Stimulated activated naive CD8-positive, alpha-beta T cell treated with anti-CD3 and anti-CD28 coated beads, Interleukin-15, amount 100 ng/mL, for 72 hours (primary cell): ENCODE measurements around the gene KCND2.

Experiments
- ATAC-seq: fragments of 150-1000 bp; cut with Tn5 transposase; 2 replicates; pipeline ENCODE4 v1.10.0; 2021; ENCODE audit warnings: mild to moderate bottlenecking, moderate library complexity
- DNase-seq, 2 donors: peaks; one replicate each; pipeline ENCODE4 v3.0.0; 2021 to 2022
- H3K27ac Mint-ChIP-seq, 2 donors: one replicate each; pipeline ENCODE4 v1.8.0; 2022; ENCODE audit warnings: mild to moderate bottlenecking in 2 of 2, mixed read lengths in 2 of 2, moderate library complexity in 2 of 2
- H3K27me3 Mint-ChIP-seq: one replicate; pipeline ENCODE4 v1.8.0; 2022; ENCODE audit warnings: mixed read lengths
- H3K4me1 Mint-ChIP-seq: one replicate; pipeline ENCODE4 v1.8.0; 2022; ENCODE audit warnings: mild to moderate bottlenecking, mixed read lengths
- H3K4me3 Mint-ChIP-seq, 2 donors: one replicate each; pipeline ENCODE4 v1.8.0; 2022; ENCODE audit warnings: mild to moderate bottlenecking in 2 of 2, mixed read lengths in 2 of 2, moderate library complexity in 1 of 2
- H3K9me3 Mint-ChIP-seq, 2 donors: one replicate each; pipeline ENCODE4 v1.8.0; 2022; ENCODE audit warnings: mixed read lengths in 2 of 2

KCND2 gene

GRCh38 chr7:120703585-120704240, 430.7 kb downstream of the KCND2 start:
- DNase-seq = no peak
- Mint-ChIP-seq H3K4me3 (no peak overlapping the region), H3K27ac (no peak overlapping the region), H3K4me1 (no peaks in the 10 kb centered on the region), H3K27me3 (no peaks in the 10 kb centered on the region), H3K9me3 (peaks cover 6% of the 10 kb centered on the region in 2 donors)
- ATAC-seq = no peak

GRCh38 chr7:120709252-120709971, 436.4 kb downstream of the KCND2 start:
- Mint-ChIP-seq H3K4me3 (no peak overlapping the region), H3K9me3 (peaks cover 0 to 6% of the 10 kb centered on the region in 2 donors), H3K27ac (no peak overlapping the region), H3K4me1 (no peaks in the 10 kb centered on the region), H3K27me3 (no peaks in the 10 kb centered on the region)
- ATAC-seq (no peak), DNase-seq (no peak)

GRCh38 chr7:120709972-120710320, 437.0 kb downstream of the KCND2 start:
- Mint-ChIP-seq H3K4me3 (no peak overlapping the region), H3K27ac (no peak overlapping the region), H3K4me1 (no peaks in the 10 kb centered on the region), H3K9me3 (peaks cover 0 to 6% of the 10 kb centered on the region in 2 donors), H3K27me3 (no peaks in the 10 kb centered on the region)
- DNase-seq = no peak
- no peak for ATAC-seq

DNA sequence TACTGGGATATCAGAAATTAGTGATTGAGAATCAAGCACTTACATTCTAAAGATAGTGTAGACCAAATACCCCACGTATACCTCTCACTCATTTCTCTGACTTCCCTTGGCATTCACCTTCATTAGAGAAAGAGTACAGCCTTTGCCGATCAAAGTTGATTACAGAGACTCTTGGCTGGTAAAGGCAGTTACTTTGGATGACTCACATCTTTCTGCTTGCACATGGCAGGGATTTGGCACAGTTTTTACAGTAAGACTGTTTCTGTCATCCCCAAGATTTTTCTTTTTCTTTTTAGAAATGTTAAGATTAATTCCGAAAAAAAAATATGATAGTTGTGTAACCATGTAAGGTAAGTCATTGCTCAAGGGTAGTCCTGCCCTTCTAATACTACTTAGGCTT, 442.0 kb downstream of the KCND2 start:
- no peaks in the 10 kb centered on the region for H3K9me3 Mint-ChIP-seq
- no peaks in the 10 kb centered on the region for H3K27me3 Mint-ChIP-seq
- H3K27ac Mint-ChIP-seq = no peak overlapping the region
- ATAC-seq (no peak), DNase-seq (no peak)
- H3K4me3 Mint-ChIP-seq = no peak overlapping the region
- H3K4me1 Mint-ChIP-seq = no peaks in the 10 kb centered on the region

- ATAC-seq (no peak), DNase-seq (no peak)
- no peaks in the 10 kb centered on the region for H3K9me3 Mint-ChIP-seq
- H3K27me3 Mint-ChIP-seq = no peaks in the 10 kb centered on the region
- H3K4me3 Mint-ChIP-seq = no peak overlapping the region
- no peak overlapping the region for H3K27ac Mint-ChIP-seq
- no peaks in the 10 kb centered on the region for H3K4me1 Mint-ChIP-seq
These were observed 443.3 kb downstream of the KCND2 start for GRCh38 chr7:120716307-120716706.

DNA sequence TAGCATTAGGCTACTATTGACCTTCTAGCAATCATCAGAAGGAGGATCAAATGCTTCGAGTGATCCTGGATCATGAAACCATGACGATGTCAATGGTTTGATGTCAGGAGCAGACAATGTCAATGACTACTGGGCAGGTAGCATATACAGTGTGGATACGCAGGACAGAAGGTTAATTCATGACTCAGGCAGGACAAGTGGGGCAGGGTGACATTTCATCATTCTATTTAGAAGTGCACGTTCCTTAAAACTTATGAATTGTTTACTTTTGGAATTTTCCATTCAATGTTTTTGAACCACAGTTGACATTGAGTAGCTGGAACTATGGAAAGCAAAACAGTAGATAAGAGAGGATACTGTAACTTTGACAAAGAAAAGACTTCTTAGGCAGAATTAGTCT, 444.2 kb downstream of the KCND2 start:
- no peak overlapping the region for H3K4me3 Mint-ChIP-seq
- H3K4me1 Mint-ChIP-seq = no peaks in the 10 kb centered on the region

GRCh38 chr7:120718361-120718760, 445.4 kb downstream of the KCND2 start:
- no peaks in the 10 kb centered on the region for H3K27me3 Mint-ChIP-seq
- ATAC-seq (no peak), DNase-seq (no peak)
- no peaks in the 10 kb centered on the region for H3K4me1 Mint-ChIP-seq
- no peak overlapping the region for H3K4me3 Mint-ChIP-seq
- H3K9me3 Mint-ChIP-seq = no peaks in the 10 kb centered on the region
- no peak overlapping the region for H3K27ac Mint-ChIP-seq

More for the DNA sequence above, 444.2 kb downstream of the KCND2 start:
- no peak for ATAC-seq
- no peak overlapping the region for H3K27ac Mint-ChIP-seq
- H3K27me3 Mint-ChIP-seq = no peaks in the 10 kb centered on the region
- H3K9me3 Mint-ChIP-seq = no peaks in the 10 kb centered on the region
- no peak for DNase-seq

- Mint-ChIP-seq H3K27ac (peak overlapping the region in 1 of 2 donors; percentile 48), H3K9me3 (no peaks in the 10 kb centered on the region), H3K4me1 (no peaks in the 10 kb centered on the region), H3K4me3 (no peak overlapping the region), H3K27me3 (no peaks in the 10 kb centered on the region)
- DNase-seq (no peak), ATAC-seq (no peak)
These were observed 447.3 kb downstream of the KCND2 start for GRCh38 chr7:120720317-120720716.

GRCh38 chr7:120723465-120724385, 450.8 kb downstream of the KCND2 start:
- Mint-ChIP-seq H3K4me1 (no peaks in the 10 kb centered on the region), H3K4me3 (no peak overlapping the region), H3K9me3 (no peaks in the 10 kb centered on the region), H3K27me3 (no peaks in the 10 kb centered on the region), H3K27ac (no peak overlapping the region)
- ATAC-seq (no peak), DNase-seq (no peak)

DNA sequence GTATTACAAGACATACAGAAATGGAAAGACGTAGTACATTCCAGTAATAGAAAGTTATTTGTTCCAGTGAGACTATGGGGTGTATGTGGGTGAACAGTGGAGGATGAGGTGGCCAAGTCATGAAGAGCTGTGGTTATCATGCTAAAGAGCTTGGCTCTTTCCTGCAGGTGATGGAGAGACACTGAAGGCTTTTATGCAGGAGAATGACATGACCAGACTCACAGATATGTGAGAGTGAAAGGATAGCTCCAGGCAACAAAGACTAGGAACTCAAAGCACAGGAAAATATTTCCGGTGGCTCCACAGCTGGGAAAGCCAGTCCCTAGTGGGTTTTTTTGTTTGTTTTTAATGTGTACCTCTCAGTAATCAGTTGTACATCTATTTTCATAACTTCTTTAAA, 451.5 kb downstream of the KCND2 start:
- DNase-seq = no peak
- H3K4me3 Mint-ChIP-seq = no peak overlapping the region
- no peaks in the 10 kb centered on the region for H3K9me3 Mint-ChIP-seq
- no peaks in the 10 kb centered on the region for H3K4me1 Mint-ChIP-seq
- ATAC-seq = no peak
- H3K27me3 Mint-ChIP-seq = no peaks in the 10 kb centered on the region
- H3K27ac Mint-ChIP-seq = no peak overlapping the region

GRCh38 chr7:120724955-120725354, 452.0 kb downstream of the KCND2 start:
- DNase-seq = no peak
- no peak for ATAC-seq
- no peaks in the 10 kb centered on the region for H3K27me3 Mint-ChIP-seq
- H3K9me3 Mint-ChIP-seq = no peaks in the 10 kb centered on the region
- H3K4me1 Mint-ChIP-seq = no peaks in the 10 kb centered on the region
- no peak overlapping the region for H3K4me3 Mint-ChIP-seq
- H3K27ac Mint-ChIP-seq = no peak overlapping the region

- no peak for ATAC-seq
- no peak for DNase-seq
These were observed 452.5 kb downstream of the KCND2 start for GRCh38 chr7:120725376-120726039.

GRCh38 chr7:120729245-120729644, 456.3 kb downstream of the KCND2 start:
- DNase-seq (no peak), ATAC-seq (no peak)
- Mint-ChIP-seq H3K27ac (no peak overlapping the region), H3K4me3 (no peak overlapping the region), H3K9me3 (no peaks in the 10 kb centered on the region), H3K27me3 (peaks cover 11% of the 10 kb centered on the region), H3K4me1 (no peaks in the 10 kb centered on the region)

More at GRCh38 chr7:120725376-120726039, 452.5 kb downstream of the KCND2 start:
- no peak overlapping the region for H3K27ac Mint-ChIP-seq
- H3K4me1 Mint-ChIP-seq = no peaks in the 10 kb centered on the region
- no peak overlapping the region for H3K4me3 Mint-ChIP-seq
- no peaks in the 10 kb centered on the region for H3K27me3 Mint-ChIP-seq
- H3K9me3 Mint-ChIP-seq = no peaks in the 10 kb centered on the region

DNA sequence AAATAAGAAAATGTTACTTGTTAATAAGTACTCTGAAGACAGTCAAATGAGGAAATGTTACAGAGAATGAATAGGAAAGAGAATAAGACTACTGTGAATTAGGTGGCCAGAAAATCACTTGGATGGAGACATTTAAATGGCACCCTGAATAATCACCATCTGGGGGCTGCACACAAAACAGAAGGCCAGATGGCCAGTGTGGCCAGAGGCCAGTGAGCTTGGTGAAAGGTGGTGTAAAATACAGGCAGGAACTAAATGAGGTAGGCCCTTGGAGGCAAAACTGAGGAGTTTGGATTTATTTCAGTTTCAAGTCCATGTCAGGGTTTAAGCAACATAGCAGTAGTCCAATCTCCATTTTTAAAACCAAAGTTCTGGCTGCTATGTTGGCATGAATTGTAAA, 458.3 kb downstream of the KCND2 start:
- no peak for ATAC-seq
- no peaks in the 10 kb centered on the region for H3K4me1 Mint-ChIP-seq
- H3K27me3 Mint-ChIP-seq = peaks cover 11% of the 10 kb centered on the region

DNA sequence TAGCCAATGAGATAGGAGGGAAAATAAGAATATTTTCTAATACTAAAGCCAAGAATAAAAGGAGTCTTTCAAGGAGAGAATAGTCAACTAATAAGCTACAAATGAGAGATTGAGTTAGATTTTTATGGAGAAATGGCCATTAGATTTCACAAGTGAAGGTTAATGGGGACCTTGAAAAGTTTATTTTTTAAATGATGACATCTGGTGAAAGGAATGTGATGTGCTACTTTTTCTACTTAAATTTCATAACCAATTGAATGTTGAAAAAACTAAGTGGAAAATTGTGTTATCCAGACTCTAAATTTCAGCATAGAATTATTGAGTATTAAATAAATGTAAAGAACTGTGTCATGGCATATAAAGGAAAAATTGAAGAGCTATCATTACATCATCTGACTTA, 459.3 kb downstream of the KCND2 start:
- Mint-ChIP-seq H3K9me3 (no peaks in the 10 kb centered on the region), H3K4me3 (no peak overlapping the region), H3K27ac (no peak overlapping the region), H3K27me3 (peaks cover 11% of the 10 kb centered on the region), H3K4me1 (no peaks in the 10 kb centered on the region)
- ATAC-seq (no peak), DNase-seq (no peak)

More for the DNA sequence above, 458.3 kb downstream of the KCND2 start:
- H3K4me3 Mint-ChIP-seq = no peak overlapping the region
- no peak for DNase-seq
- H3K9me3 Mint-ChIP-seq = no peaks in the 10 kb centered on the region
- H3K27ac Mint-ChIP-seq = no peak overlapping the region
